GM19035 (cell line): ENCODE measurements around the gene DNASE1L3.
"Not testable (repeated sequence)": the region's sequence is repeated elsewhere in the genome, so short reads cannot be mapped to it uniquely, and the experiment has no call there.

Source experiments
- ATAC-seq: cut with Tn5 transposase; IDR thresholded peaks from one replicate; pipeline ENCODE4 v1.9.1; 2021; ENCODE audit not compliant: unreplicated experiment

DNASE1L3 gene

GRCh38 chr3:58236527-58237237 is 25.9 kb upstream of the DNASE1L3 start:
- ATAC-seq, result no peak

- no peak for ATAC-seq
Observed at GRCh38 chr3:58235970-58236369, 25.2 kb upstream of the DNASE1L3 start.

GRCh38 chr3:58234516-58234931 is 23.8 kb upstream of the DNASE1L3 start:
- no peak for ATAC-seq

- no peak for ATAC-seq
Observed at GRCh38 chr3:58231666-58232065, 20.9 kb upstream of the DNASE1L3 start.

GRCh38 chr3:58230876-58231552 is 20.2 kb upstream of the DNASE1L3 start:
- no peak for ATAC-seq

GRCh38 chr3:58227933-58228332 is 17.2 kb upstream of the DNASE1L3 start:
- not testable (repeated sequence) for ATAC-seq

- no peak for ATAC-seq
Observed at GRCh38 chr3:58223855-58224254, 13.1 kb upstream of the DNASE1L3 start.

GRCh38 chr3:58222161-58222724 is 11.5 kb upstream of the DNASE1L3 start:
- no peak for ATAC-seq

GRCh38 chr3:58218904-58219303 is 8.1 kb upstream of the DNASE1L3 start:
- ATAC-seq, result no peak

- no peak for ATAC-seq
Observed at GRCh38 chr3:58217209-58217811, 6.5 kb upstream of the DNASE1L3 start.

GRCh38 chr3:58216496-58217195 is 5.9 kb upstream of the DNASE1L3 start:
- ATAC-seq, result no peak

- peak; percentile 2 for ATAC-seq
Observed at GRCh38 chr3:58215317-58216025, 4.7 kb upstream of the DNASE1L3 start.

- peak; percentile 75 for ATAC-seq
Observed at GRCh38 chr3:58214484-58215316, 3.9 kb upstream of the DNASE1L3 start.

- no peak for ATAC-seq
Observed at GRCh38 chr3:58209933-58210332, 839 bp downstream of the DNASE1L3 start.

GRCh38 chr3:58207954-58208353 is 2.8 kb downstream of the DNASE1L3 start:
- ATAC-seq, result no peak

- no peak for ATAC-seq
Observed at GRCh38 chr3:58206406-58207011, 4.3 kb downstream of the DNASE1L3 start.

- no peak for ATAC-seq
Observed at GRCh38 chr3:58205981-58206380, 4.8 kb downstream of the DNASE1L3 start.

- no peak for ATAC-seq
Observed at GRCh38 chr3:58204720-58205119, 6.1 kb downstream of the DNASE1L3 start.

- ATAC-seq, result no peak
Observed at GRCh38 chr3:58203541-58203940, 7.2 kb downstream of the DNASE1L3 start.
